Right ventricle myocardium superior (tissue), 1 donor: ENCODE data around the gene SLC41A3. TPM values are rescaled to one million over a fixed set of nuclear protein-coding genes. Genes with fewer than 3 reads are reported as not detected.

Experiments
- ATAC-seq: fragments of 200-7000 bp; cut with Tn5 transposase; one replicate; pipeline ENCODE4 v1.9.1; 2020; ENCODE audit warnings: mild to moderate bottlenecking; ENCODE audit not compliant: poor library complexity
- DNase-seq: peaks from one replicate; pipeline ENCODE4 v3.0.0-alpha.2; 2020
- intact Hi-C: fragments of 100-400 bp; cut with DNase I; formaldehyde crosslinking; loops from one replicate; pipeline ENCODE4 v1.11.2; 2022
- long read RNA-seq: library from polyadenylated mRNA; unstranded; transcript quantifications from one replicate; pipeline ENCODE4 v2.0.0, GENCODE V29; 2021
- total RNA-seq: library from RNA; stranded (reverse); fragmentation: NEBNext Ultra II Directional; extraction: Animal tissue kit (Norgen Biotek cat#: 25700); gene quantifications from one replicate; pipeline ENCODE4 v1.2.1, GENCODE V29; 2021
- donor health status: DM: no; HTN: yes; CAD: no; lungs with severe emphysema.

Gene SLC41A3
- 34.7 TPM for total RNA-seq
- long read RNA-seq, transcript SLC41A3-201 (12 exons, 1,797 nt) = minor isoform, 6 of 100 reads
- long read RNA-seq, transcript SLC41A3-204 (10 exons, 2,330 nt) = minor isoform, 13 of 100 reads
- long read RNA-seq, transcript SLC41A3-203 (11 exons, 2,169 nt) = major isoform, 56 of 100 reads
- long read RNA-seq, partial matches to known transcripts = 18 of 100 reads
- long read RNA-seq, other reads (novel, unspliced or antisense) = 7 of 100 reads

- intact Hi-C loops = loop anchor here (10.0 kb wide), 1 partner anchor 109 kb away; no protein-coding TSS in a partner anchor
- ATAC-seq (peak; percentile 99), DNase-seq (peak; percentile 94)
Measured at GRCh38 chr3:126083913-126084767, at the start of gene SLC41A3. TSS of gene SLC41A3 (minus strand) at chr3:126084124. CDS start at chr3:126068219, 15,905 bp downstream.

DNA sequence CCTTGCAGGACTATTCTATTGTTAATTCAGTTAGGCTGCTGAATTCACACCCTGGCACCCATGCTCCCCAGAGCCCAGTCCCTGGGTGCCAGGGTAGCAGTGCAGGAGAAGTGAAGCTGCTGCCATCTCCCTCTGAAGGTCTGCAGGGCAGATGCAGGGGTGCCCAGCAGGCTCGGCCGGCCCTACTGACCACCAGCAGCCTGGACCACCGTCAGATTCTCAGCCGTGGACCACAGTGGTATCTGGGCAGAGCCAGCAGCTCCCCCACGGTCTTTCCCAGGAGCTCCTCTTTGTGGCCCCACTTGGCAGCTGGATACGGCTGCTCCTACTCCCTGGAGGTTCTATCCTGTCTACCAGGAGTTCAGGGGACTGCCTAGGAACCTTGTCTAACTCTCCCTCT is 49.7 kb upstream of the SLC41A3 start:
- intact Hi-C loops = loop anchor here (5.0 kb wide), 2 partner anchors 64 to 259 kb away; partner anchors contain the start of gene CFAP100
- ATAC-seq (no peak), DNase-seq (peak; percentile 23)

DNA sequence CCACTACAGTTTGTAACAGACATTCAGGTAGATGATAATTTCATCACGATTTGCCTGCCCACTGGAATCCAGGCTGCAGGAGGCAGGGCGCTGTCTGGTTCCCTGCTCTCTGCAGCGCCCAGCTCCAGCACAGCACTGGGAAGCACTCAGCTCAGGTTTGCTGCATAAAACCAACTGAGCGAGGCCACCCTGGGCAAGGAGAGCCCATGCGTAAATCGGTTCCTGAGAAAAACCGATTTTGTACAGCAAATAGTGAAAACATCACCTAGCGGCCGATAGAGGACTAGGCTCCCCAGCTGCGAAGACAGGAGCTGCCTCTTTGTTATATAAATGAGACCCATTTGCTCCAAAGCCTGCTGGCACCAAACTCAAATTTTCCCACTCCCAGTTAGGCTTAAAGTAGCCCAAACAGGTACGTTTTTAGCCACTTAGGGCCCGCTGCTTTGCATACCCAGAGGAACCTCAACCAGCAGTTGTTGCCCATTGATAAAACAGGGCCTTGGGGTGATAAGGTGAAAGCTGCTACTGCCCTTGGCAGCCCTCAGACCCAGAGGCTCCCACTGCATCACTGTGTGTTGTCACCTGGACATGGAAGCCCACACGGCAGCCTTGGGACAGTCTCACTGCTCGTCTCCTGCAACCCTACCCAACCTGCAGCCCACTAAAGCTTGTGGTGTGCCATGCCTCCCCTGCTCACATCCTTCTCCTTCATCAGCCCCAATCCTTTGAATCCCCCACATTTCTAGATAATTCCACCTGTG is 49.0 kb upstream of the SLC41A3 start:
- no peak for DNase-seq
- intact Hi-C loops = loop anchor here (5.0 kb wide), 2 partner anchors 64 to 259 kb away; partner anchors contain the start of gene CFAP100
- ATAC-seq = no peak

GRCh38 chr3:126131881-126132750 is 48.2 kb upstream of the SLC41A3 start:
- DNase-seq (peak; percentile 38), ATAC-seq (no peak)
- intact Hi-C loops = loop anchor here (5.0 kb wide), 2 partner anchors 65 to 260 kb away; partner anchors contain the start of gene CFAP100

DNA sequence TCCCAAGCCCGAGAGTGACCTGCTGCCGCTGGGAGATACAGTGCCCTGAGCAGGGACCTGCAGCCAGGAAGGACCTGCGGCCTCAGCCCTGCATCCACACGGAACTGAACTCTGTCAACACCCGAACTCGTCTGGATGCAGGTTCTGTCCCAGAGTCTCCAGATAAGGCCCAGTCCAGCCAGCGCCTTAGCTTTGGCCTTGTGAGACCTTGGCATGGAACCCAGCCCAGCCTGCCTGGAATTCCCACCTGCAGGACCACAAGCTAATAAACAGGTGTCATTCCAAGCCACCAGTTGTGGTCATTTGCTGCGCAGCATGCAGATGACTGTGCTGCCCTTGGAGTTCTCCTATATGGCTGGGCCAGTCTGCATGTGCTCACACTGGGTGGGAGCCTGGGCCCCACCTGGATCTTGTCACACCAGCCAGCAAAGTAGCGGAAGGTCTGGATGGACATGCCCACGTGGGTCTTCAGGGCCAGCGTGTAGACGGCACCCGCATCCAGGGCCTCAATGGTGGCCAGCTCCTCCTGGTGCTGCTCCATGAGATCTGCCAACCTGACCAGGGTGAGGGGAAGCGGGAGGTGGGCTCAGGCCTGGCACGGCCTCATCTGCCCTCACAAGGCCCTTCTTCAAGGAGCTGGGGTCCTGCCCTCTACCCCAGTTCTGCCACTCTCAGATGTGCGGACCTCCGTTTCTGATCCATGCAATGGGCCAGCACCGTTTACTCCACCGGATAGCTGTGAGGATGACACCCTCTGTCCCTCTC is 47.2 kb upstream of the SLC41A3 start:
- intact Hi-C loops = loop anchor here (5.0 kb wide), 2 partner anchors 66 to 261 kb away; partner anchors contain the start of gene CFAP100
- peak; percentile 20 for DNase-seq
- no peak for ATAC-seq

- intact Hi-C loops = loop anchor here (5.0 kb wide), 2 partner anchors 67 to 262 kb away; partner anchors contain the start of gene CFAP100
- peak; percentile 30 for DNase-seq
- ATAC-seq = no peak
Measured at GRCh38 chr3:126130081-126130855, 46.3 kb upstream of the SLC41A3 start.

DNA sequence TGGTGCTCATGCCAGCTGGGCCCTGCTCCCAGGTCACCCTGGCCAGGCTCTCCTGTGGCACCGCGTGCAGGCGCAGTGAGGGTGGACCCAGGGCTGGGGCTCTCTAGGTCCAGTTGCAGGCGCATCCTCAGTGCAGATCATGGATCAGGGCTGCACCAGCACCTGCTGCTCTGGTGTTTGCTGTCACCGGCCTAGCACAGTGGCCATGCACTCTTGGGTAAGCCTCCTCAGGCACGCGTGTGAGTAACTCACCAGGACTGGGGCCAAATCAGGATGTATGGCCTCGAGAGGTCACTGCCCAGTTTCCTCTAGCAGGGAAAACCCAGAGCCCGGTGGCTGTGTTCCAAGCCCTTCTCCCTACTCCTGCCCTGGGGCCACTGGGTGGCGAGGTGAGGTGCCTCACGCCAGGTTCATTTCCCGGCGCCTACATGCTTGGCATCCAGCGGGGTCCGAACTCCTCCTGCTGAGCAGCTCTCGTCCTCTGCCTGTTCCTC is 45.5 kb upstream of the SLC41A3 start:
- DNase-seq = peak; percentile 54
- intact Hi-C loops = no loop called here
- ATAC-seq = no peak

GRCh38 chr3:126128504-126129397 is 44.8 kb upstream of the SLC41A3 start:
- intact Hi-C loops = no loop called here
- DNase-seq = peak; percentile 24
- ATAC-seq = no peak

GRCh38 chr3:126127904-126128303 is 44.0 kb upstream of the SLC41A3 start:
- intact Hi-C loops = no loop called here
- ATAC-seq (no peak), DNase-seq (no peak)

DNA sequence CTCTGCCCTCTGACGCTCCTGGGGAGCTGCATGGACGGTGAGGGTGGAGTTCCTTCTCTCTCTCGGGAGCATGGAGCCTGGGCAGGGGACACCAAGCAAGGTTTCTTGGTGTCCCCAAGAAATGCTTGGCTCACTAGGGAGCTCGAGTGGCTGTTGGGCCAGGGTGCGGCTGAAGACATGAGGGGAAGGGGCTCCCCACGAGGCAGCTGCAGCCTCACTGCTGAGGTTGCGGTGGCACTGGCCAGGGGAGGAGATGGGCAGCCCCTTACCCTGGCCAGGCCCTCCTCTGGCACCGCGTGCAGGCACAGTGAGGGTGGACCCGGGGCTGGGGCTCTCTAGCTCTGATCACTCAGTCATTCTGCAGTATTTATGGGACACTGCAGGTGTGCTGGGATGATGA is 43.5 kb upstream of the SLC41A3 start:
- intact Hi-C loops = no loop called here
- ATAC-seq (no peak), DNase-seq (no peak)

DNA sequence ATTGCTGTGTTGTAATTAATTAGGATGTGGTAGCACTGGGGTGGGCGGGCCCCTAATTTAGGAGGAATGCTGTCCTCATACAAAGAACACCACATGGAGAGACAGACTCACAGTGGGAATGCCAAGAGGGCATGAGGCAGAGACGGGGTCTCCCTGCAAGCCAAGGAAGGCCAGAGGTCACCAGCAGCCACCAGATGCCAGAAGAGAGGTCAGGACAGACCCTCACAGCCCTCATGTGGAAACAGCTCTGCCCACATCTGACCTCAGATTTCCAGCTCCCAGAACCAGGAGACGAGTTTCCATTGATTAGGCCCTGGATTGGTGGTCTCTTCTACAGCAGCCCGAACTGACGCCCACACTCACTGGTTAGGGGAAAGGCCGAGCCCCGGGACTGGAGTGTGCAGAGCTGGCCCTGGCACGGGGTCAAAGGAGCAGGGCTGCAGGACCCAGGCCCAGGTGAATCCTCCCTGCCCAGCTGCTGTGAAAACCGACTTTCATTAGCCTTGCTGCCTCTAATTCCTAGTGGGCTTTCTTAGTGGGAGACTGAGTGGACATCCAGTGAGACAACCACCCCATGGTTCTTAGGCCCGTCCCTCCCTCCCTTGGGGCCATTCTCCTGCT is 43.0 kb upstream of the SLC41A3 start:
- intact Hi-C loops = no loop called here
- ATAC-seq = no peak
- DNase-seq = peak; percentile 26

GRCh38 chr3:126126286-126126685 is 42.4 kb upstream of the SLC41A3 start:
- DNase-seq (peak; percentile 22), ATAC-seq (no peak)
- intact Hi-C loops = no loop called here

GRCh38 chr3:126125781-126126251 is 41.9 kb upstream of the SLC41A3 start:
- DNase-seq = no peak

DNA sequence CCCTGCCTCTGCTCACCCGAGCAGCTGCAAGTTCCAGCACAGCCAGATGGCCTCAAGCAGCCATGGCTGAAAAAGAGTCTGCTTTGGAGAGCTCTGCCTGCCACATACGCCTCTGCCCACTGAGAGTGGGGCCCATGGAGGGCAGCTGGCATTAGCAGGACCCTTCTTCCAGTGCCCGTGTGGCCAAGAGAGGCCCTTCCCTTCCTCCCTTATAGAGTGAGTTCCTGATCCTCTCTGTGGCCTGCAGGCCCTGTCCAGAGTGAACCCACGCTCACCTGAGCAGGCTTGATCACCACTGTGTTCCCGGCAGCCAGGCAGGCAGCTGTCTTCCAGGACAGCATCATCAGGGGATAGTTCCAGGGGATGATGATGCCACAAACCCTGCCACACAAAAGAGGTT is 41.4 kb upstream of the SLC41A3 start:
- DNase-seq (peak; percentile 22), ATAC-seq (no peak)
- intact Hi-C loops = no loop called here

More at GRCh38 chr3:126125781-126126251, 41.9 kb upstream of the SLC41A3 start:
- ATAC-seq = no peak
- intact Hi-C loops = no loop called here

GRCh38 chr3:126124896-126125295 is 41.0 kb upstream of the SLC41A3 start:
- ATAC-seq (no peak), DNase-seq (no peak)
- intact Hi-C loops = no loop called here
